ENCODE measurements around the gene GALNT11.

Gene GALNT11

GRCh38 chr7:152093717-152094116 is 68.2 kb downstream of the GALNT11 start:
- no peak for DNase-seq
- Histone ChIP-seq H3K27me3 (no peaks in the 10 kb centered on the region), H3K36me3 (no peaks in the 10 kb centered on the region), H3K4me1 (no peaks in the 10 kb centered on the region), H3K4me3 (ENCODE audit: low read depth, low read length) (no peak overlapping the region), H3K9me3 (no peaks in the 10 kb centered on the region; the same call in 1 of the 2 replicates)
- TF ChIP-seq CTCF (IDR thresholded peaks at IDR 0.05; ENCODE audit: low read depth, low read length) = no peak

- H3K9me3 ChIP-seq = no peaks in the 10 kb centered on the region
- no peaks in the 10 kb centered on the region for H3K4me1 ChIP-seq
- no peak for TF ChIP-seq CTCF (IDR thresholded peaks at IDR 0.05; ENCODE audit: low read depth, low read length)
- no peak for DNase-seq
- no peak overlapping the region for H3K4me3 ChIP-seq (ENCODE audit: low read depth, low read length)
- H3K27me3 ChIP-seq = no peaks in the 10 kb centered on the region
- H3K36me3 ChIP-seq = 0 out of 2 replicates have a peak, but pooled peaks cover under 1% of the 10 kb centered on the region
Observed at GRCh38 chr7:152095771-152096170, 70.3 kb downstream of the GALNT11 start.

- Histone ChIP-seq H3K9me3 (no peaks in the 10 kb centered on the region), H3K27me3 (no peaks in the 10 kb centered on the region), H3K36me3 (peaks cover 10% of the 10 kb centered on the region; the same call in 1 of the 2 replicates), H3K4me1 (no peaks in the 10 kb centered on the region), H3K4me3 (ENCODE audit: low read depth, low read length) (no peak overlapping the region)
- no peak for TF ChIP-seq CTCF (IDR thresholded peaks at IDR 0.05; ENCODE audit: low read depth, low read length)
- no peak for DNase-seq
Observed at GRCh38 chr7:152097330-152097729, 71.9 kb downstream of the GALNT11 start.

- no peak for TF ChIP-seq CTCF (IDR thresholded peaks at IDR 0.05; ENCODE audit: low read depth, low read length)
- no peaks in the 10 kb centered on the region for H3K9me3 ChIP-seq
- no peak overlapping the region for H3K4me3 ChIP-seq (ENCODE audit: low read depth, low read length)
- no peak for DNase-seq
- no peaks in the 10 kb centered on the region for H3K27me3 ChIP-seq
- H3K36me3 ChIP-seq = peaks cover 17% of the 10 kb centered on the region
- no peaks in the 10 kb centered on the region for H3K4me1 ChIP-seq
Observed at GRCh38 chr7:152103066-152103465, 77.6 kb downstream of the GALNT11 start.

- DNase-seq = no peak
- no peak for TF ChIP-seq CTCF (IDR thresholded peaks at IDR 0.05; ENCODE audit: low read depth, low read length)
- no peak overlapping the region for H3K4me3 ChIP-seq (ENCODE audit: low read depth, low read length)
- H3K27me3 ChIP-seq = no peaks in the 10 kb centered on the region
- no peaks in the 10 kb centered on the region for H3K9me3 ChIP-seq
- H3K4me1 ChIP-seq = no peaks in the 10 kb centered on the region
- H3K36me3 ChIP-seq = peaks cover 17% of the 10 kb centered on the region
Observed at GRCh38 chr7:152103691-152104090, 78.2 kb downstream of the GALNT11 start.

- no peaks in the 10 kb centered on the region for H3K4me1 ChIP-seq
- peaks cover 25% of the 10 kb centered on the region for H3K36me3 ChIP-seq
- no peak overlapping the region for H3K4me3 ChIP-seq (ENCODE audit: low read depth, low read length)
- no peak for TF ChIP-seq CTCF (IDR thresholded peaks at IDR 0.05; ENCODE audit: low read depth, low read length)
- no peak for DNase-seq
- no peaks in the 10 kb centered on the region for H3K9me3 ChIP-seq
- no peaks in the 10 kb centered on the region for H3K27me3 ChIP-seq
Observed at GRCh38 chr7:152105205-152105604, 79.7 kb downstream of the GALNT11 start.
